Kidney (tissue), 14 donors: Measurements from ENCODE around the gene METTL5. TPM values are rescaled to one million over a fixed set of nuclear protein-coding genes. Genes with fewer than 3 reads are reported as not detected.

Experiments used
- DNase-seq, 5 donors: peaks; one replicate each; pipeline ENCODE4 v3.0.0-alpha.2; 2013 to 2020
- FAIRE-seq: peaks from 2 replicates; lab custom pipeline; 2012; peaks lifted over from hg19 to GRCh38; lab: Jason Lieb, UNC
- H3K27ac ChIP-seq, 2 donors: one replicate each; pipeline ENCODE4 v1.7.0; 2013; ENCODE audit warnings: low read depth in 2 of 2, low read length in 2 of 2, inconsistent platforms in 1 of 2
- H3K27me3 ChIP-seq: one replicate; pipeline ENCODE4 v1.7.1; 2013; ENCODE audit warnings: low read length, inconsistent platforms; ENCODE audit not compliant: control insufficient read depth, insufficient read depth
- H3K36me3 ChIP-seq, 3 donors: one replicate each; pipeline versions ENCODE4 v1.7.0 to v1.7.1; 2013; ENCODE audit warnings: low read length in 3 of 3, control low read depth in 1 of 3, inconsistent platforms in 1 of 3; ENCODE audit not compliant: insufficient read depth in 3 of 3, control insufficient read depth in 2 of 3
- H3K4me1 ChIP-seq, 3 donors: one replicate each; pipeline versions ENCODE4 v1.7.0 to v1.7.1; 2013; ENCODE audit warnings: low read length in 3 of 3, inconsistent platforms in 1 of 3, low read depth in 1 of 3; ENCODE audit not compliant: control insufficient read depth in 2 of 3, insufficient read depth in 2 of 3
- H3K4me3 ChIP-seq, 3 donors: one replicate each; pipeline versions ENCODE4 v1.7.0 to v1.8.1; 2013; ENCODE audit warnings: low read length in 3 of 3, control low read depth in 1 of 3, inconsistent platforms in 1 of 3
- H3K9ac ChIP-seq, 3 donors: one replicate each; pipeline versions ENCODE4 v1.7.0 to v1.7.1; 2013; ENCODE audit warnings: low read length in 3 of 3, control low read depth in 1 of 3, inconsistent platforms in 1 of 3
- H3K9me3 ChIP-seq, 3 donors: one replicate each; pipeline versions ENCODE4 v1.7.0 to v1.7.1; 2013; ENCODE audit warnings: low read length in 3 of 3, control low read depth in 1 of 3, inconsistent platforms in 1 of 3; ENCODE audit not compliant: control insufficient read depth in 2 of 3, insufficient read depth in 1 of 3
- CTCF ChIP-seq: IDR thresholded peaks from 3 replicates; pipeline ENCODE4 v1.5.1; 2012; ENCODE audit warnings: mild to moderate bottlenecking, moderate library complexity, borderline replicate concordance; ENCODE audit not compliant: insufficient read depth; ENCODE audit errors: extremely low read depth
- intact Hi-C: fragments of 100-400 bp; cut with DNase I; formaldehyde crosslinking; loops from one replicate; pipeline ENCODE4 v1.11.1; 2022
- polyA plus RNA-seq: library from polyadenylated mRNA; stranded (reverse); fragments of 350-450 nt; fragmentation: Illumina TruSeq; extraction: RNeasy Lipid Tissue Mini Kit (QIAGEN cat#74804); gene quantifications from one replicate; pipeline ENCODE4 v1.2.3, GENCODE V29; 2014; ENCODE audit warnings: low read depth, low replicate concordance; ENCODE audit not compliant: insufficient read depth
- total RNA-seq: library from RNA; stranded (reverse); fragmentation: NEBNext Ultra II Directional; extraction: Animal tissue kit (Norgen Biotek cat#: 25700); gene quantifications from one replicate; pipeline ENCODE4 v1.2.1, GENCODE V29; 2021
- donor health status: control.
- donor health status: control.
- donor health status: control.
- donor health status: control.
- donor health status: control.
- donor health status: DM: yes; HTN: yes; CAD: no.
- donor health status: Normal renal cell carcinoma (clear cell type).

METTL5 gene
- total and polyA plus RNA-seq, 2 donors from 2014 or later: 43.9 to 68.8 TPM

DNA sequence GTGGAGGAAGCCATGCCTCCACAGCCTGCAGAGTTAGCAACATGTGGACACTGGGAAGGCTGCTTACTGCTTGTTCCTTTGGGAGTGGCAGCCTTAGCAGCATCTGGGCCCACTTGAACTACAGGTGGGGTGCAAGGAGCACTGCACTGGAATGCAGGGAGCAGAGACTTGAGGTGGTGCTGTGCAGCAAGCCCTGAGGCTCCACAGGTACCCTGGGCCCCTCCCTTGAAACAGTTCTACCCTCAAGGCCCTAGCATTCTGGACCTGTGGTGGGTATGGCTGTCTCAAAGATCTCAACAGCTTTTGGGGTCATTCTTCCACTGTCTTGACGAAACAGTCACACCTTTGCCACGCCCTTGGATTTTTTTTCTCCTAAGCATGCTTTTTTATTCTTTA, 16.0 kb upstream of the METTL5 start:
- TF ChIP-seq CTCF: no peak
- Histone ChIP-seq H3K27me3 (no peaks in the 10 kb centered on the region), H3K9me3 (no peaks in the 10 kb centered on the region), H3K9ac (no peak overlapping the region), H3K36me3 (peaks cover 0 to 3% (median 0%) of the 10 kb centered on the region in 3 donors), H3K4me3 (no peak overlapping the region), H3K27ac (no peak overlapping the region), H3K4me1 (peaks cover 0 to 13% (median 6%) of the 10 kb centered on the region in 3 donors)
- intact Hi-C loops: no loop called here
- DNase-seq (no peak), FAIRE-seq (no peak)

- Histone ChIP-seq H3K9me3 (no peaks in the 10 kb centered on the region), H3K36me3 (peaks cover 0 to 3% (median 0%) of the 10 kb centered on the region in 3 donors), H3K27ac (no peak overlapping the region), H3K9ac (no peak overlapping the region), H3K4me1 (peaks cover 0 to 13% (median 6%) of the 10 kb centered on the region in 3 donors), H3K27me3 (no peaks in the 10 kb centered on the region), H3K4me3 (no peak overlapping the region)
- peak in 2 of 5 donors; percentile 23 to 44 for DNase-seq
- intact Hi-C loops: no loop called here
- TF ChIP-seq CTCF: no peak
- no peak for FAIRE-seq
Observed at GRCh38 chr2:169839954-169840746, 15.4 kb upstream of the METTL5 start.

DNA sequence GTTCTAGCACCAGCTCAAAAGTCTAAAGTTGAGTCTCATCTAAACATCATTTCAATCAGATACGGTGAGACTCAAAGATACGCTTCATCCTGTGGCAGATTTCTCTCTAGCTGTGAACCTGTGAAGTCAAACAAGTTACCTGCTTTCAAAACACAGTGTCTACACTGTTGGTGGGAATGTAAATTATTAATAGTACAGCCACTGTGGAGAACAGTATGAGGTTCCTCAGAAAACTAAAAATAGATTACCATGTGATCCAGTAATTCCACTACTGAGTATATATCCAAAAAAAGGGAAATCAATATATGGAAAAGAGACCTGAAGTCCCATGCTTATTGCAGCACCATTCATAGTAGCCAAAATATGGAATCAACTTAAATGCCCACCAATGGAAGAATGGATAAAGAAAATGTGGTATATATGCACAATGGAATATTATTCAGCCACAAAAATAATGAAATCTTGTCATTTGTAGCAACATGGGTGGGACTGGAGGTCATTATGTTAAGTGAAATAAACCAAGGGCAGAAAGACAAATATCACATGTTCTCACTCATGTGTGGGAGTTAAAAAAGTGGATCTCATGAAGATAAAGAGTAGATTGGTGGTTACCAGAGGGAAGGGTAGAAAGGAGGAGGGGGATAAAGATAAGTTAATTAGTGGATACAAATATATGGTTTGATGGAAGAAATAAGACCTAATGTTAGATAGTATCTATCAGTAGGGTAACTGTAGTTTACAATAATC, 14.2 kb upstream of the METTL5 start:
- H3K9me3 ChIP-seq: no peaks in the 10 kb centered on the region
- H3K27ac ChIP-seq: no peak overlapping the region
- intact Hi-C loops: no loop called here
- H3K4me1 ChIP-seq: peaks cover 0 to 13% (median 6%) of the 10 kb centered on the region in 3 donors
- no peak for TF ChIP-seq CTCF
- no peak overlapping the region for H3K4me3 ChIP-seq
- no peaks in the 10 kb centered on the region for H3K27me3 ChIP-seq
- DNase-seq: no peak
- FAIRE-seq: no peak
- H3K36me3 ChIP-seq: peaks cover 0 to 3% (median 0%) of the 10 kb centered on the region in 3 donors
- no peak overlapping the region for H3K9ac ChIP-seq
